ENCODE measurements around the gene ZFP36L2.

Gene ZFP36L2

GRCh38 chr2:43225093-43225787 lies 1.2 kb downstream of the ZFP36L2 start:
- H3K27ac ChIP-seq (ENCODE audit: low read depth in 2 of 2, low read length in 2 of 2), result peak overlapping the region; percentile 99 to 100
- H3K4me1 ChIP-seq (ENCODE audit: control insufficient read depth in 2 of 2, insufficient read depth in 2 of 2, low read length in 2 of 2), result peaks cover 28 to 44% of the 10 kb centered on the region in 2 donors
- H3K36me3 ChIP-seq (ENCODE audit: control insufficient read depth in 2 of 2, insufficient read depth in 2 of 2, low read length in 2 of 2), result peaks cover 23 to 36% of the 10 kb centered on the region in 2 donors
- H3K27me3 ChIP-seq (ENCODE audit: control insufficient read depth in 2 of 2, insufficient read depth in 2 of 2, low read length in 2 of 2), result no peaks in the 10 kb centered on the region
- H3K9me3 ChIP-seq (ENCODE audit: control insufficient read depth in 2 of 2, low read length in 2 of 2), result no peaks in the 10 kb centered on the region
- H3K4me3 ChIP-seq (ENCODE audit: low read length in 2 of 2), result peak overlapping the region; percentile 95 to 99
- peak overlapping the region; percentile 95 to 99 for H3K9ac ChIP-seq (ENCODE audit: low read depth in 1 of 2, low read length in 2 of 2)

DNA sequence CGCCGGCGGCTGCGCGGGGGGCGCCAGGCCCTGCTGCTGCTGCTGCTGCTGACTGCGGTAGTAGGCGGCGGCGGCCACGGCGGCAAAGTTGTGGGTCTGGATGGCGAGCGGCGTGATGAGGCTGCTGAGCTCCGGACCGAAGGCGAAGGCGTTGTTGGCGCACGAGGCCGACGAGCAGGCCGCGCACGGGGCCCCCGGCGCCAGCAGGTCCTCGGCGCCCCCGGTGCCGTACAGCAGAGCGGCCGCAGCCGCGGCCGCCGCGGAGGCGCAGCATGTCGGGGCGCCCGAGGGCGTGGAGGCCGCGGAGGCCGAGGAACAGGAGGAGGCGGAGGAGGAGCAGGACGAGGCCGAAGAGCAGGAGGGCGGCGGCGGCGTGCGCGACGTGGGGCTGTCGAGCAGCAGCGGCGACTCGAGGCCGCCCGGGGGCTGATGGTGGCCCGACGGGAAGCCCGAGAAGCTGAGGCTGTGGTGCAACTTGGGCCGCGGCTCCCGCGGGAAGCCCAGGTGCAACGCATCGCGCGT lies 1.8 kb downstream of the ZFP36L2 start:
- Histone ChIP-seq H3K27me3 (ENCODE audit: control insufficient read depth in 2 of 2, insufficient read depth in 2 of 2, low read length in 2 of 2) (no peaks in the 10 kb centered on the region), H3K4me3 (ENCODE audit: low read length in 2 of 2) (peak overlapping the region; percentile 95 to 99), H3K27ac (ENCODE audit: low read depth in 2 of 2, low read length in 2 of 2) (peak overlapping the region; percentile 99 to 100), H3K4me1 (ENCODE audit: control insufficient read depth in 2 of 2, insufficient read depth in 2 of 2, low read length in 2 of 2) (peaks cover 28 to 43% of the 10 kb centered on the region in 2 donors), H3K9me3 (ENCODE audit: control insufficient read depth in 2 of 2, low read length in 2 of 2) (no peaks in the 10 kb centered on the region), H3K9ac (ENCODE audit: low read depth in 1 of 2, low read length in 2 of 2) (peak overlapping the region; percentile 95 to 99), H3K36me3 (ENCODE audit: control insufficient read depth in 2 of 2, insufficient read depth in 2 of 2, low read length in 2 of 2) (peaks cover 23 to 36% of the 10 kb centered on the region in 2 donors)

- peak overlapping the region; percentile 95 to 99 for H3K9ac ChIP-seq (ENCODE audit: low read depth in 1 of 2, low read length in 2 of 2)
- H3K9me3 ChIP-seq (ENCODE audit: control insufficient read depth in 2 of 2, low read length in 2 of 2), result no peaks in the 10 kb centered on the region
- peaks cover 28 to 42% of the 10 kb centered on the region in 2 donors for H3K4me1 ChIP-seq (ENCODE audit: control insufficient read depth in 2 of 2, insufficient read depth in 2 of 2, low read length in 2 of 2)
- peaks cover 23 to 36% of the 10 kb centered on the region in 2 donors for H3K36me3 ChIP-seq (ENCODE audit: control insufficient read depth in 2 of 2, insufficient read depth in 2 of 2, low read length in 2 of 2)
- no peaks in the 10 kb centered on the region for H3K27me3 ChIP-seq (ENCODE audit: control insufficient read depth in 2 of 2, insufficient read depth in 2 of 2, low read length in 2 of 2)
- H3K27ac ChIP-seq (ENCODE audit: low read depth in 2 of 2, low read length in 2 of 2), result peak overlapping the region; percentile 99 to 100
- peak overlapping the region; percentile 95 to 99 for H3K4me3 ChIP-seq (ENCODE audit: low read length in 2 of 2)
These were observed 2.3 kb downstream of the ZFP36L2 start for GRCh38 chr2:43224131-43224570.

GRCh38 chr2:43223521-43224001 lies 2.8 kb downstream of the ZFP36L2 start:
- Histone ChIP-seq H3K9me3 (ENCODE audit: control insufficient read depth in 2 of 2, low read length in 2 of 2) (no peaks in the 10 kb centered on the region), H3K9ac (ENCODE audit: low read depth in 1 of 2, low read length in 2 of 2) (peak overlapping the region; percentile 95 to 99), H3K36me3 (ENCODE audit: control insufficient read depth in 2 of 2, insufficient read depth in 2 of 2, low read length in 2 of 2) (peaks cover 23 to 36% of the 10 kb centered on the region in 2 donors), H3K4me3 (ENCODE audit: low read length in 2 of 2) (peak overlapping the region; percentile 95 to 99), H3K27me3 (ENCODE audit: control insufficient read depth in 2 of 2, insufficient read depth in 2 of 2, low read length in 2 of 2) (no peaks in the 10 kb centered on the region), H3K4me1 (ENCODE audit: control insufficient read depth in 2 of 2, insufficient read depth in 2 of 2, low read length in 2 of 2) (peaks cover 28 to 42% of the 10 kb centered on the region in 2 donors), H3K27ac (ENCODE audit: low read depth in 2 of 2, low read length in 2 of 2) (peak overlapping the region; percentile 99 to 100)

- H3K27ac ChIP-seq (ENCODE audit: low read depth in 2 of 2, low read length in 2 of 2), result peak overlapping the region; percentile 99 to 100
- H3K4me1 ChIP-seq (ENCODE audit: control insufficient read depth in 2 of 2, insufficient read depth in 2 of 2, low read length in 2 of 2), result peaks cover 27 to 42% of the 10 kb centered on the region in 2 donors
- H3K4me3 ChIP-seq (ENCODE audit: low read length in 2 of 2), result peak overlapping the region; percentile 95 to 99
- no peaks in the 10 kb centered on the region for H3K9me3 ChIP-seq (ENCODE audit: control insufficient read depth in 2 of 2, low read length in 2 of 2)
- H3K27me3 ChIP-seq (ENCODE audit: control insufficient read depth in 2 of 2, insufficient read depth in 2 of 2, low read length in 2 of 2), result no peaks in the 10 kb centered on the region
- peaks cover 23 to 36% of the 10 kb centered on the region in 2 donors for H3K36me3 ChIP-seq (ENCODE audit: control insufficient read depth in 2 of 2, insufficient read depth in 2 of 2, low read length in 2 of 2)
- peak overlapping the region; percentile 95 to 99 for H3K9ac ChIP-seq (ENCODE audit: low read depth in 1 of 2, low read length in 2 of 2)
These were observed 3.7 kb downstream of the ZFP36L2 start for GRCh38 chr2:43222475-43223309.

DNA sequence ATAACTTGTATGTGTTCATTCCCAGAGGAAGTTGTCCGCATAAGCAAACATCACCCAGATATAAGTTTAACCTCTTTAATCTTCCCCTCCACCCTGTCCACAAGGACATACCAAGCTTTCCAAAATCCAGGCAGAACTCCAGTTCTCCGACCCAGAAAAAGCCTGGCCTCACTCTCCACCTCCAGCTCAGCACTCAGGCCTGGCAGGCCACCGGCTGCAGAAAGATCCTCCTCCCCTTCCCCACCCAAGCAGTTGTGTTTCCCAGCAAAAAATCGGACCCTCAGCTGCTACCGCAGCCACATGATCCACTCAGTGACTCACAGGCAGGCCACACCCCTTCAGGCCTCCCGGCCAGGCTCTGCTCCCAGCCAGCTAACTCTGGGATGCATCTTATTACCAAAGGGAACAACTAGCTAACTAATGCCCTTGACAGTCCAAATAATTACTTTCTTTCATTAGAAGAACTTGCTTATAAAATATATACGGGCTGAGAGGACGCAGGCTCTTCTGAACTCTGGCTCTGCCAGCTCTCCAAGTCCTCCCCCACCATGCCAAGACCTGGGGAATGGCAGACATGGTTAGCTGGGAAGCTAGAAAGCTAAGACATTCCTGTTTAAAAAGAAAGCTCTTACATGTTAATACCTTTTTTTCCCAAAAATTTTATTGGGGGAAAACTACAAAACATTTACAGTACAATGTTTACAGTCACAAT lies 4.5 kb downstream of the ZFP36L2 start:
- Histone ChIP-seq H3K27ac (ENCODE audit: low read depth in 2 of 2, low read length in 2 of 2) (peak overlapping the region; percentile 99 to 100), H3K4me1 (ENCODE audit: control insufficient read depth in 2 of 2, insufficient read depth in 2 of 2, low read length in 2 of 2) (peaks cover 30 to 46% of the 10 kb centered on the region in 2 donors), H3K36me3 (ENCODE audit: control insufficient read depth in 2 of 2, insufficient read depth in 2 of 2, low read length in 2 of 2) (peaks cover 23 to 36% of the 10 kb centered on the region in 2 donors), H3K27me3 (ENCODE audit: control insufficient read depth in 2 of 2, insufficient read depth in 2 of 2, low read length in 2 of 2) (no peaks in the 10 kb centered on the region), H3K9ac (ENCODE audit: low read depth in 1 of 2, low read length in 2 of 2) (peak overlapping the region; percentile 95 to 99), H3K4me3 (ENCODE audit: low read length in 2 of 2) (peak overlapping the region; percentile 95 to 99), H3K9me3 (ENCODE audit: control insufficient read depth in 2 of 2, low read length in 2 of 2) (no peaks in the 10 kb centered on the region)

DNA sequence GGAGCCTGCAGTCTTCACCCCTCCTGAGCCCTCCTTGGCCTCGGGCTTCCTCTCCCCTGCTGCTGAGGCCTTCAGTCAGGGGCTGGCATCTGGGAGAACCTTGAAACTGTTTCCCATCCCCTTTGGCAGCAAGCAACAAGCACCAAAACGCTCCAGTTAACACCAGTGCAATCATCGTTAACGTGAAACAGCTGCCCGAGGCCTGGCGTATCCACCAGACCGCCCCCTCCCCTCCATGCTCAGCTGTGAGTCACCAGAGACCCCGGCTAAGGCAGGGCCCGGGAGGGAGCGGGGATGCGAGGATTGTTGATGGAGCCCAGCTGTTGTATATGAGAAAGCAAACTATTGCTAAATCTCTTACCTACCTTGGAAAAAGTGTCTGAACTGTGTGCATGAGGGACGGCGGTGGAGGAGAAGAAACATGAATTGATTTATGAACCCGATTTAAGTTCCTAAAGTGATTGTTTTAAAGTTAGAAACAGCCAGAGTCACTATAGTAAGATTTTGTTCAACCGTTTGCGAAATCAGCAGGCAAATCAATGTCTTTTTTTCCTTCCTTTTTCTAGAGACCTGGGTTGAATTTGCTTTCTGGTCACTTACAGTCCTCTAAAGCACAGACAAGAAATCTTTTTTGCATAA lies 5.2 kb downstream of the ZFP36L2 start:
- Histone ChIP-seq H3K27me3 (ENCODE audit: control insufficient read depth in 2 of 2, insufficient read depth in 2 of 2, low read length in 2 of 2) (no peaks in the 10 kb centered on the region), H3K4me3 (ENCODE audit: low read length in 2 of 2) (peak overlapping the region; percentile 95 to 99), H3K9me3 (ENCODE audit: control insufficient read depth in 2 of 2, low read length in 2 of 2) (no peaks in the 10 kb centered on the region), H3K27ac (ENCODE audit: low read depth in 2 of 2, low read length in 2 of 2) (peak overlapping the region; percentile 99 to 100), H3K9ac (ENCODE audit: low read depth in 1 of 2, low read length in 2 of 2) (peak overlapping the region; percentile 95 to 99), H3K36me3 (ENCODE audit: control insufficient read depth in 2 of 2, insufficient read depth in 2 of 2, low read length in 2 of 2) (peaks cover 23 to 36% of the 10 kb centered on the region in 2 donors), H3K4me1 (ENCODE audit: control insufficient read depth in 2 of 2, insufficient read depth in 2 of 2, low read length in 2 of 2) (peaks cover 30 to 46% of the 10 kb centered on the region in 2 donors)

DNA sequence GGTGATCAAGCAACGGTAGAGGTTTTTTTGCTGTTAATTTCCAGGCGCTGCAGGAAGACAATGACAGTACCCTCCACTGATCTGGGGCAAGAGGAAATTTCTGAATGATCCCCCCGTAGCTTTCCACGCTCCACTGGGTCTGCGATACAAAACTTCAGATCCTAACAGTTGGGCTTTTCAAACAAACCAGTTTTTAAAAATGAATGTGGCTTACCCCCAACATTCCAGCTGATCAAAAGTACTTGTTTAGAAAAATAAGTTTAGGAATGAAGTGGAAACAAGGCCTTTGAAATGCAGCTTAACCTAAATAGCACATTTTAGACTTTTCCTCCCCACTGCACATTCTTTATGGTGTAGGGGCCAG lies 5.7 kb downstream of the ZFP36L2 start:
- H3K4me1 ChIP-seq (ENCODE audit: control insufficient read depth in 2 of 2, insufficient read depth in 2 of 2, low read length in 2 of 2), result peaks cover 33 to 46% of the 10 kb centered on the region in 2 donors
- H3K9me3 ChIP-seq (ENCODE audit: control insufficient read depth in 2 of 2, low read length in 2 of 2), result no peaks in the 10 kb centered on the region
- peak overlapping the region; percentile 95 to 99 for H3K4me3 ChIP-seq (ENCODE audit: low read length in 2 of 2)
- H3K27me3 ChIP-seq (ENCODE audit: control insufficient read depth in 2 of 2, insufficient read depth in 2 of 2, low read length in 2 of 2), result no peaks in the 10 kb centered on the region
- H3K27ac ChIP-seq (ENCODE audit: low read depth in 2 of 2, low read length in 2 of 2), result peak overlapping the region; percentile 99 to 100
- H3K9ac ChIP-seq (ENCODE audit: low read depth in 1 of 2, low read length in 2 of 2), result peak overlapping the region; percentile 95 to 99
- peaks cover 23 to 34% of the 10 kb centered on the region in 2 donors for H3K36me3 ChIP-seq (ENCODE audit: control insufficient read depth in 2 of 2, insufficient read depth in 2 of 2, low read length in 2 of 2)

DNA sequence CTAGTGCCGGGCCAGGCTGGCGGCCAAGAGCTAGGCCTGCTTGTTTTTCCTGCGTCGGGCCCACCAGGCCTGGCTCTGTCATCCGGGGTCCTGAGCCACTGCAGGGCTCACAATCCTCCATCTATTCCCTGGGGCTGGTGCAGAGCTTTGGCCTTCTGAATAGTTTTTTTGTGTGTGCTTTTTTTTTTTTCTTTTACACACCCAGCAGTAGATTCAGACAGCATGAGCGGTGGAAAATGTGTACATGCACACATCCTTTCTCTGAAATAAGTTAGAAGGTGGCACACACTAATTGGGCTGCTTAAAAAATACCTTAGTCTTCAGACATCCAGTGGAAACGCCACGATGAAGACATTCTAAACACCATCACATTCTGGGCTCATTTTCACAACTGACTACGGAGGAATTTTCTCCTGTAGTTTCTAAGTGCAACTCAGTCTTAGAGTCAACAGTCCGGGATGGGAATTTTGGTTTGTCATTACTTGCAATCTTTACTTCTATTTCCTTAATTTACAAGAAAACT lies 6.1 kb downstream of the ZFP36L2 start:
- Histone ChIP-seq H3K36me3 (ENCODE audit: control insufficient read depth in 2 of 2, insufficient read depth in 2 of 2, low read length in 2 of 2) (peaks cover 23 to 29% of the 10 kb centered on the region in 2 donors), H3K4me1 (ENCODE audit: control insufficient read depth in 2 of 2, insufficient read depth in 2 of 2, low read length in 2 of 2) (peaks cover 33 to 46% of the 10 kb centered on the region in 2 donors), H3K9ac (ENCODE audit: low read depth in 1 of 2, low read length in 2 of 2) (peak overlapping the region; percentile 95 to 99), H3K27me3 (ENCODE audit: control insufficient read depth in 2 of 2, insufficient read depth in 2 of 2, low read length in 2 of 2) (no peaks in the 10 kb centered on the region), H3K9me3 (ENCODE audit: control insufficient read depth in 2 of 2, low read length in 2 of 2) (no peaks in the 10 kb centered on the region), H3K4me3 (ENCODE audit: low read length in 2 of 2) (peak overlapping the region; percentile 95 to 99), H3K27ac (ENCODE audit: low read depth in 2 of 2, low read length in 2 of 2) (peak overlapping the region; percentile 99 to 100)

Measured in mucosa of rectum (tissue), 2 donors.